ENCODE measurements around the gene NAGA.
"Not testable (repeated sequence)": the region's sequence is repeated elsewhere in the genome, so short reads cannot be mapped to it uniquely, and the experiment has no call there.

The NAGA gene

GRCh38 chr22:42074846-42075676, 4.4 kb upstream of the NAGA start:
- DNase-seq (ENCODE audit: low read depth in 2 of 2), result no peak

GRCh38 chr22:42074132-42074811, 3.7 kb upstream of the NAGA start, which contains the start of gene PHETA2:
Gene PHETA2 (plus strand): TSS chr22:42074248. CDS start chr22:42077294, 3,046 bp downstream.
- DNase-seq (ENCODE audit: low read depth in 2 of 2), result peak in 1 of 2 experiments; percentile 38

- DNase-seq (ENCODE audit: low read depth in 2 of 2), result no peak
Observed at GRCh38 chr22:42073621-42074041, 3.0 kb upstream of the NAGA start.

- DNase-seq (ENCODE audit: low read depth in 2 of 2), result no peak
Observed at GRCh38 chr22:42072606-42073330, 2.2 kb upstream of the NAGA start.

- not testable (repeated sequence) for DNase-seq (ENCODE audit: low read depth in 2 of 2)
Observed at GRCh38 chr22:42071508-42071907, 896 bp upstream of the NAGA start.

GRCh38 chr22:42069801-42070516, 653 bp downstream of the NAGA start:
- DNase-seq (ENCODE audit: low read depth in 2 of 2), result no peak

GRCh38 chr22:42068291-42068690, 2.3 kb downstream of the NAGA start:
- DNase-seq (ENCODE audit: low read depth in 2 of 2), result no peak

GRCh38 chr22:42067671-42068251, 2.9 kb downstream of the NAGA start:
- DNase-seq (ENCODE audit: low read depth in 2 of 2), result no peak

- no peak for DNase-seq (ENCODE audit: low read depth in 2 of 2)
Observed at GRCh38 chr22:42066937-42067336, 3.7 kb downstream of the NAGA start.

- DNase-seq (ENCODE audit: low read depth in 2 of 2), result no peak
Observed at GRCh38 chr22:42066126-42066761, 4.4 kb downstream of the NAGA start.

GRCh38 chr22:42065438-42066125, 5.0 kb downstream of the NAGA start:
- no peak for DNase-seq (ENCODE audit: low read depth in 2 of 2)

GRCh38 chr22:42064629-42065028, 6.0 kb downstream of the NAGA start:
- no peak for DNase-seq (ENCODE audit: low read depth in 2 of 2)

- DNase-seq (ENCODE audit: low read depth in 2 of 2), result no peak
Observed at GRCh38 chr22:42062506-42063170, 8.0 kb downstream of the NAGA start.

GRCh38 chr22:42061041-42061440, 9.6 kb downstream of the NAGA start:
- no peak for DNase-seq (ENCODE audit: low read depth in 2 of 2)

GRCh38 chr22:42060489-42060888, 10.1 kb downstream of the NAGA start:
- no peak for DNase-seq (ENCODE audit: low read depth in 2 of 2)

GRCh38 chr22:42056757-42057511, 13.7 kb downstream of the NAGA start:
- no peak for DNase-seq (ENCODE audit: low read depth in 2 of 2)

- no peak for DNase-seq (ENCODE audit: low read depth in 2 of 2)
Observed at GRCh38 chr22:42052765-42053164, 17.8 kb downstream of the NAGA start.

GRCh38 chr22:42050641-42051180, 19.9 kb downstream of the NAGA start:
- no peak for DNase-seq (ENCODE audit: low read depth in 2 of 2)

- DNase-seq (ENCODE audit: low read depth in 2 of 2), result no peak
Observed at GRCh38 chr22:42041784-42042183, 28.8 kb downstream of the NAGA start.

Measured in stimulated activated CD4-positive, alpha-beta T cell treated with anti-CD3 and anti-CD28 coated beads, Interleukin-12 subunit alpha, Interleukin-12 subunit beta, amount 100 ng/mL, for 24 hours (primary cell).